Activated T-helper 2 cell treated with anti-CD3 and anti-CD28 coated beads, Interferon-gamma antibody, Interleukin-2, Interleukin-4, amounts not matched to agents 10 μg/mL and 5 μg/mL and 100 μg/mL, durations not matched to agents 14 hours and 24 hours and 36 hours (primary cell): ENCODE data around the gene FAM234A. TPM values are rescaled to one million over a fixed set of nuclear protein-coding genes. Genes with fewer than 3 reads are reported as not detected.

Source experiments
- DNase-seq: peaks from one replicate; pipeline ENCODE4 v3.0.0; 2021; ENCODE audit warnings: low spot score
- H3K27ac Mint-ChIP-seq: one replicate; pipeline ENCODE4 v1.8.0; 2021; ENCODE audit warnings: mixed read lengths
- H3K27me3 Mint-ChIP-seq: one replicate; pipeline ENCODE4 v1.8.0; 2021; ENCODE audit warnings: low read depth, mixed read lengths
- H3K36me3 Mint-ChIP-seq: one replicate; pipeline ENCODE4 v1.8.0; 2021; ENCODE audit warnings: low read depth, mixed read lengths
- H3K4me1 Mint-ChIP-seq: one replicate; pipeline ENCODE4 v1.8.0; 2021; ENCODE audit warnings: low read depth, mixed read lengths
- H3K4me3 Mint-ChIP-seq: one replicate; pipeline ENCODE4 v1.8.0; 2021; ENCODE audit warnings: low read depth, mild to moderate bottlenecking, moderate library complexity, mixed read lengths
- H3K9me3 Mint-ChIP-seq: one replicate; pipeline ENCODE4 v1.8.0; 2021; ENCODE audit warnings: mixed read lengths
- intact Hi-C: fragments of 100-400 bp; cut with micrococcal nuclease; formaldehyde crosslinking; loops from one replicate; pipeline ENCODE4 v1.15.1; 2023
- total RNA-seq: library from RNA; stranded (reverse); gene quantifications from 2 replicates; pipeline ENCODE4 v1.2.3, GENCODE V29; 2022

The FAM234A gene
- total RNA-seq, 1 donor from 2014 or later, result 30.3 TPM

- no peak overlapping the region for H3K27ac Mint-ChIP-seq
- H3K36me3 Mint-ChIP-seq, result no peaks in the 10 kb centered on the region
- no peaks in the 10 kb centered on the region for H3K9me3 Mint-ChIP-seq
- H3K4me3 Mint-ChIP-seq, result no peak overlapping the region
- no peaks in the 10 kb centered on the region for H3K4me1 Mint-ChIP-seq
- no peak for DNase-seq
- H3K27me3 Mint-ChIP-seq, result peaks cover 16% of the 10 kb centered on the region
- intact Hi-C loops, result no loop called here
Observed at GRCh38 chr16:272633-273546, 38.3 kb downstream of the FAM234A start.

GRCh38 chr16:273547-274421, 39.2 kb downstream of the FAM234A start:
- H3K4me1 Mint-ChIP-seq, result no peaks in the 10 kb centered on the region
- DNase-seq, result no peak
- no peaks in the 10 kb centered on the region for H3K36me3 Mint-ChIP-seq
- intact Hi-C loops, result no loop called here
- H3K27ac Mint-ChIP-seq, result no peak overlapping the region
- peaks cover 20% of the 10 kb centered on the region for H3K27me3 Mint-ChIP-seq
- H3K4me3 Mint-ChIP-seq, result no peak overlapping the region
- H3K9me3 Mint-ChIP-seq, result no peaks in the 10 kb centered on the region

DNA sequence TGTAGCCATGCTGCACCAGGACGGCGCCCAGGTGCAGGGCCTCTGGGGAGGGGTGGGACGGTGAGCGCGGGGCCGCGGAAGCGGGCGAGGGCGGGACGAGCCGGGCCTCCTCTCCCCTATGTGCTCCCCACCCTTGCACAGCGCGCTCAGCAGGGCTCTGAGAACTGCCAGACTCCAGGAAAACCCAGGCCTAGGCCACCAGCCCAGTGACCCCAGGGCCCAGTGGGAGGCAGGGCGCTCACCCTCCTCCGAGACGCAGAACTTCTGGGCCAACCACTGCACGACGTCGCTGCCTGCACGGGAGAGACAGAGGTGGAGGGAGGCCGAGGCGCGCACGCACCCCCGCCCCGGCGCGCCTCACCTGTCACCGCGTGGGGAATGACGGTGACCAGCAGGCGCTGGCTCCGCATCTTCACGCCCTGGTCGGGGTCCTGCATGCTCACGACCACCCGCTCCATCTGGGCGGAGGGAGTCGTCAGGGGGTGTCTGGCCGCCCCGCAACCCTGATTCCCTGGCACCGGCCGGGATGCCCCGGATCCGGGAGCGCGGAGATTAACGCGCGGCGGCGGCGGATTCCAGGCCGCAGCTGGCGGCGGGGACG, 40.5 kb downstream of the FAM234A start:
- intact Hi-C loops, result no loop called here
- no peaks in the 10 kb centered on the region for H3K9me3 Mint-ChIP-seq
- H3K4me1 Mint-ChIP-seq, result peaks cover 5% of the 10 kb centered on the region
- DNase-seq, result no peak
- peaks cover 28% of the 10 kb centered on the region for H3K27me3 Mint-ChIP-seq
- H3K27ac Mint-ChIP-seq, result no peak overlapping the region
- H3K36me3 Mint-ChIP-seq, result no peaks in the 10 kb centered on the region
- peak overlapping the region; percentile 52 for H3K4me3 Mint-ChIP-seq

DNA sequence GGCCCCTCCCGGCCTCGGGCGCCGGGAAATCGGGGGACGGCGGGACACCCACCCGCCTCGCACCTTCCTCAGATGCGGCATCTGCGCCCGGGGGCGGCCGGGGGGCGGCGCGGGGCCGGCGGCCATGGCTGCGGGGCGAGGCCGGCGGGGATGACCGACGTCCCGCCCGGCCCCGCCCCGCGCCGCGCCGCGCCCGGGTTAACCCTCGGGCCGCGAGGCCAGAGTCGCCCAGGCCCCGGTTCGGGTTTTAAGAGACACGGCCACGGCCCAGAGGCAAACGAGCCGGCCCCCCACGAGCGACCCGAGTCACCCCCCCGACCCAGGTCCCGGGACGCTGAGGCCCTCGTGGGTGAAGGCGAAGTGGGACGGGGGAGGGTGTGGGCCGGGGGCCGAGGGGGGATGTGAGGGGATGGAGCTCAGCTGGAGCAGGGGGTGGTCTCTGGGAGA, 41.2 kb downstream of the FAM234A start, which contains the start of gene RGS11:
Gene RGS11 (minus strand): TSS at position 159 of the 447 bp plus-strand sequence. CDS start 33 bp downstream, at position 126.
- no peak within 1 kb of the TSS for H3K27ac Mint-ChIP-seq
- no peak for DNase-seq
- H3K9me3 Mint-ChIP-seq, result no peaks in the 10 kb centered on the region
- peaks cover 5% of the 10 kb centered on the region for H3K4me1 Mint-ChIP-seq
- H3K36me3 Mint-ChIP-seq, result no peaks in the 10 kb centered on the region
- intact Hi-C loops, result no loop called here
- H3K4me3 Mint-ChIP-seq, result peak within 1 kb of the TSS; percentile 52
- H3K27me3 Mint-ChIP-seq, result peaks cover 28% of the 10 kb centered on the region

DNA sequence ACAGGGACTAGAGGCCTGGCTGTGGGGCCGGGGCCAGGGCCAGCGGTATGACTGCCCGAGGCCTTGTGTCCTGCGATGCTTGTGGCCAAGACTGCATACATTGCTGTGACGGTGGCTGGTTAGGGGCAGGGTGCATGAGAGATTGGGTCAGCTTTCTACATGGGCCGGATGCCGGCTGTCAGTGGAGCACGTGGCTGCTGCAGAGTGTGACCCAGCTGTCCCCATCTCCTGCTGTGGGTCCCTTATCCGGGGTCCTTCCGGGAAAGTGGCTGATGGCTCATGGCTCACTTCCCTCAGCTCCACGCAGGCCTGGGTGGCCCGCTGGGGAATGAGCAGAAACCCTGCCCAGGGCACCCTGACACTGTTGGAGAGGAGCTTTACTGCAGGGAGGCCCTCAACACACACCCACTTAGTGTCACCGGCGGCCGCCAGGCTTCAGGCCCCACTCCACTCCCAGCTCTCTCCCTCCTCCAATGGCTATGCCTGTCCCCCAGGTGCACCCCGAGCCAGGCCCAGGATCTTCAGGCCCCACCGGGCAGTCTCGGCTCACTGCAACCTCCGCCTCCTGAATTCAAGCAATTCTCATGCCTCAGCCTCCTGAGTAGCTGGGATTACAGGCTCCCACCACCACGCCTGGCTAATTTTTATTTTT, 41.9 kb downstream of the FAM234A start:
- no peaks in the 10 kb centered on the region for H3K36me3 Mint-ChIP-seq
- H3K9me3 Mint-ChIP-seq, result no peaks in the 10 kb centered on the region
- DNase-seq, result no peak
- no peak overlapping the region for H3K27ac Mint-ChIP-seq
- H3K4me1 Mint-ChIP-seq, result peaks cover 5% of the 10 kb centered on the region
- peaks cover 31% of the 10 kb centered on the region for H3K27me3 Mint-ChIP-seq
- intact Hi-C loops, result no loop called here
- peak overlapping the region; percentile 20 for H3K4me3 Mint-ChIP-seq

DNA sequence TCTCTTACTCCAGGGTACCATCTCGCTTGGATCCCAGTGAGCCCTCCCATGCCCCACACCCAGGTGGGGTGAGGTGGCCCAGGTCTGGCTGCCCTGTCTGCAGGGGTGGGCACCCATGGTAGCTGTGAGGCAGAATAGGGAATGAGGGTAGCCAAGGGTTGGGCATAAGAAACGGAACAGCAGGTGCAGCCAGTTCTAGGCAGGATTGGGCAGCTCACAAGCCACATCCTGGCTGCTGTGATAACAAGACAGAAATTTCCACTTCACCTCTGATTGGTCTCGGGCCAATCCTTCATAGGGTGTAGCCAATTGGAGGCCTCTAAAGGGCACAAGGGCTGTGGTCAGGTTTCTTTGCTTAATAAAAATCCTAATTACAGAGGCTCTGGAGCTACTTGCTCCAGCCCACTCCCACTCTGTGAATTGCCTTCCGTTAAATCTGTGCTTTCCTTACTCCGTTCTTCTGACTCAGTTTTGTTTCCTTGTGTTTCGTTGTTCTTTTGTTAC, 44.3 kb downstream of the FAM234A start:
- Mint-ChIP-seq H3K4me3 (no peak overlapping the region), H3K27me3 (peaks cover 33% of the 10 kb centered on the region), H3K9me3 (no peaks in the 10 kb centered on the region), H3K36me3 (no peaks in the 10 kb centered on the region), H3K4me1 (peaks cover 5% of the 10 kb centered on the region), H3K27ac (no peak overlapping the region)
- intact Hi-C loops, result no loop called here
- DNase-seq, result peak; percentile 52

- intact Hi-C loops, result no loop called here
- Mint-ChIP-seq H3K9me3 (no peaks in the 10 kb centered on the region), H3K36me3 (no peaks in the 10 kb centered on the region), H3K27ac (no peak overlapping the region), H3K27me3 (peaks cover 33% of the 10 kb centered on the region), H3K4me3 (no peak overlapping the region), H3K4me1 (peaks cover 5% of the 10 kb centered on the region)
- no peak for DNase-seq
Observed at GRCh38 chr16:279531-279930, 44.9 kb downstream of the FAM234A start.

GRCh38 chr16:280005-280460, 45.4 kb downstream of the FAM234A start:
- no peaks in the 10 kb centered on the region for H3K9me3 Mint-ChIP-seq
- peaks cover 32% of the 10 kb centered on the region for H3K27me3 Mint-ChIP-seq
- DNase-seq, result no peak
- no peak overlapping the region for H3K4me3 Mint-ChIP-seq
- intact Hi-C loops, result no loop called here
- H3K36me3 Mint-ChIP-seq, result no peaks in the 10 kb centered on the region
- peaks cover 5% of the 10 kb centered on the region for H3K4me1 Mint-ChIP-seq
- no peak overlapping the region for H3K27ac Mint-ChIP-seq

DNA sequence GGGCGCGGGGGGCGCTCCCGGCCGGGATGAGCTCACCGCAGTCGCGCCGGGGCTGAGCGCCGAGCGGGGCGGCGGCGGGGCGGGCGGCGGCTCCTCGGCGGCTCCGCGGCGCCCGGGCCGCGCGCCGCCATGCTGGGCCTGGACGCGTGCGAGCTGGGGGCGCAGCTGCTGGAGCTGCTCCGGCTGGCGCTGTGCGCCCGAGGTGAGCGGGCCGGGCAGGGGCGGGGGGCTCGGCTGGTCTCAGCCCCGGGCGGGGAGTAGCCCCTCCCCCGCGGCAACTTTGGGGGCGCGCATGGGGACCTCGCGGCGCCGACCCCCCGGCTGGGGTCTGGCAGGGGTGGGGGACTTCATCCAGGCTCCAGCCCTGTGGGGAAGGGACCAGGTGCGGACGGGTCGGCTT, 45.9 kb downstream of the FAM234A start, which contains the start of gene ARHGDIG:
Gene ARHGDIG (plus strand): TSS at position 40 of the 400 bp plus-strand sequence. CDS start 90 bp downstream, at position 130.
- peaks cover 30% of the 10 kb centered on the region for H3K27me3 Mint-ChIP-seq

DNA sequence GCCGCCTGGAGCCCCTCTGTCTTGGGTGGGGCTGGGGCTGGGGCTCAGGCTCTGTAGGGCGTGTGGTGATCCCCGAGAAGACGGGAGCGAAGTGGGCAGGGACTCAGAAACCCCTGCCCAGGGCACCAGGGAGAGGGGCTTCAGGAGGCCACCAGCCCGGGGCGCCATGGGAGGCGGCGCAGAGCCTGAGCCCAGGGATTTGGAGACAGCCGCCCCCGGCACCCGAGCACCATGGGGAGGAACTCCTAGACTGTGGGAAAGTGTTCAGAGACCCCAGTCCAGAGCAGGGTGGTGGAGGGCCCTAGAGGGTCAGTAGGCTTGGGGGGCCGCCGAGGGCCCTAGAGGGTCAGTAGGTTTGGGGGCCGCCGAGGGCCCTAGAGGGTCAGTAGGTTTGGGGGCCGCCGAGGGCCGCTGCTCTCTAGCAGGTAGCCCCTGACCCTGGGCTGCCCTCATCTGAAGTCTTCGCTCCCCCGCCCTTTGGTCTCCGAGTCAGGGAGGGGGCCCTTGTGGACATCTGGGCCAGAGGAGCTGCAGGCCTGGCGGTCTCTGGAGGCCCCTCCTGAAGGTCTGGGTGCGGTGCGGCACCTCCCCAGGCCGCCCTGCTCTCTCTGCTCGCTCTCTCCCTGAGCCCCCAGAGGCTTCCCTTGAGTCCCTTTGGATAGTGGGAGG, 46.5 kb downstream of the FAM234A start:
- DNase-seq, result no peak
- Mint-ChIP-seq H3K36me3 (no peaks in the 10 kb centered on the region), H3K4me3 (no peak overlapping the region), H3K27ac (no peak overlapping the region), H3K9me3 (no peaks in the 10 kb centered on the region), H3K4me1 (peaks cover 5% of the 10 kb centered on the region), H3K27me3 (peaks cover 29% of the 10 kb centered on the region)
- intact Hi-C loops, result no loop called here

More for the DNA sequence above, 45.9 kb downstream of the FAM234A start, which contains the start of gene ARHGDIG:
- Mint-ChIP-seq H3K4me3 (no peak within 1 kb of the TSS), H3K27ac (no peak within 1 kb of the TSS), H3K9me3 (no peaks in the 10 kb centered on the region), H3K4me1 (peaks cover 5% of the 10 kb centered on the region), H3K36me3 (no peaks in the 10 kb centered on the region)
- intact Hi-C loops, result no loop called here
- no peak for DNase-seq

- no peaks in the 10 kb centered on the region for H3K36me3 Mint-ChIP-seq
- DNase-seq, result no peak
- peaks cover 5% of the 10 kb centered on the region for H3K4me1 Mint-ChIP-seq
- peaks cover 24% of the 10 kb centered on the region for H3K27me3 Mint-ChIP-seq
- no peak overlapping the region for H3K27ac Mint-ChIP-seq
- intact Hi-C loops, result no loop called here
- H3K4me3 Mint-ChIP-seq, result no peak overlapping the region
- no peaks in the 10 kb centered on the region for H3K9me3 Mint-ChIP-seq
Observed at GRCh38 chr16:281660-282255, 47.1 kb downstream of the FAM234A start.
